ENCODE results near the gene DLST.

DNA sequence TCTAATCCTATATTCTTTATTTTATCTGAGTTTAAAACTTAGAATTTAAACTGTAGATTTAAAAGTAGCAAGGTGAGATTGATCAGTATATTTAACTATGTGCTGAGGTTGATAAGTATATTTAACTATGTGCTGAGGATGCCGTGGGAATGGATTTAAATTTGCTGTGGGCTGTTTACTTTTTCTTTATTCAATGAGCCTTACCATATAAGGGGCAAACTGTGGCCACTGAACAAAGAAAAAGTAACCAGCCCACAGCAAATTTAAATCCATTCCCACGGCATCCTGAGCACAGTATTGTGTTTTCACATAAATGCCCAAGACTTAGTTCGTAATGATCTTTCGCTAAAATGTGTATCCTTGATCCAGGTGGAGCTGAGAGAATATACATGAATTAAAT is 48.9 kb upstream of the DLST start:
- no peak for TF ChIP-seq POLR2A (IDR thresholded peaks at IDR 0.05)
- TF ChIP-seq, protein P1, sequence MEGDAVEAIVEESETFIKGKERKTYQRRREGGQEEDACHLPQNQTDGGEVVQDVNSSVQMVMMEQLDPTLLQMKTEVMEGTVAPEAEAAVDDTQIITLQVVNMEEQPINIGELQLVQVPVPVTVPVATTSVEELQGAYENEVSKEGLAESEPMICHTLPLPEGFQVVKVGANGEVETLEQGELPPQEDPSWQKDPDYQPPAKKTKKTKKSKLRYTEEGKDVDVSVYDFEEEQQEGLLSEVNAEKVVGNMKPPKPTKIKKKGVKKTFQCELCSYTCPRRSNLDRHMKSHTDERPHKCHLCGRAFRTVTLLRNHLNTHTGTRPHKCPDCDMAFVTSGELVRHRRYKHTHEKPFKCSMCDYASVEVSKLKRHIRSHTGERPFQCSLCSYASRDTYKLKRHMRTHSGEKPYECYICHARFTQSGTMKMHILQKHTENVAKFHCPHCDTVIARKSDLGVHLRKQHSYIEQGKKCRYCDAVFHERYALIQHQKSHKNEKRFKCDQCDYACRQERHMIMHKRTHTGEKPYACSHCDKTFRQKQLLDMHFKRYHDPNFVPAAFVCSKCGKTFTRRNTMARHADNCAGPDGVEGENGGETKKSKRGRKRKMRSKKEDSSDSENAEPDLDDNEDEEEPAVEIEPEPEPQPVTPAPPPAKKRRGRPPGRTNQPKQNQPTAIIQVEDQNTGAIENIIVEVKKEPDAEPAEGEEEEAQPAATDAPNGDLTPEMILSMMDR (IDR thresholded peaks at IDR 0.05): no peak
